ENCODE data around the gene LSM14A.
"Not testable (repeated sequence)": the region's sequence is repeated elsewhere in the genome, so short reads cannot be mapped to it uniquely, and the experiment has no call there.

The LSM14A gene

GRCh38 chr19:34189917-34190425, 17.7 kb downstream of the LSM14A start:
- no peak for DNase-seq (ENCODE audit: low read depth in 2 of 2)

GRCh38 chr19:34191355-34191962, 19.2 kb downstream of the LSM14A start:
- DNase-seq (ENCODE audit: low read depth in 2 of 2) = no peak

- no peak for DNase-seq (ENCODE audit: low read depth in 2 of 2)
These were observed 21.1 kb downstream of the LSM14A start for GRCh38 chr19:34193439-34193838.

GRCh38 chr19:34193876-34194275, 21.6 kb downstream of the LSM14A start:
- DNase-seq (ENCODE audit: low read depth in 2 of 2) = no peak

GRCh38 chr19:34201133-34201532, 28.8 kb downstream of the LSM14A start:
- no peak for DNase-seq (ENCODE audit: low read depth in 2 of 2)

GRCh38 chr19:34205324-34205723, 33.0 kb downstream of the LSM14A start:
- DNase-seq (ENCODE audit: low read depth in 2 of 2) = not testable (repeated sequence)

- no peak for DNase-seq (ENCODE audit: low read depth in 2 of 2)
These were observed 36.1 kb downstream of the LSM14A start for GRCh38 chr19:34208291-34208884.

- DNase-seq (ENCODE audit: low read depth in 2 of 2) = no peak
These were observed 37.4 kb downstream of the LSM14A start for GRCh38 chr19:34209726-34210125.

GRCh38 chr19:34213283-34213682, 41.0 kb downstream of the LSM14A start:
- DNase-seq (ENCODE audit: low read depth in 2 of 2) = no peak

GRCh38 chr19:34214040-34214439, 41.7 kb downstream of the LSM14A start:
- DNase-seq (ENCODE audit: low read depth in 2 of 2) = no peak

- DNase-seq (ENCODE audit: low read depth in 2 of 2) = no peak
These were observed 42.8 kb downstream of the LSM14A start for GRCh38 chr19:34215006-34215665.

GRCh38 chr19:34215666-34216038, 43.3 kb downstream of the LSM14A start:
- no peak for DNase-seq (ENCODE audit: low read depth in 2 of 2)

- not testable (repeated sequence) for DNase-seq (ENCODE audit: low read depth in 2 of 2)
These were observed 44.5 kb downstream of the LSM14A start for GRCh38 chr19:34216745-34217219.

GRCh38 chr19:34217952-34218817, 45.9 kb downstream of the LSM14A start:
- DNase-seq (ENCODE audit: low read depth in 2 of 2) = peak; percentile 26 to 39

- no peak for DNase-seq (ENCODE audit: low read depth in 2 of 2)
These were observed 46.5 kb downstream of the LSM14A start for GRCh38 chr19:34218818-34219164.

GRCh38 chr19:34220472-34221063, 48.3 kb downstream of the LSM14A start:
- DNase-seq (ENCODE audit: low read depth in 2 of 2) = peak in 1 of 2 donors; percentile 30

- DNase-seq (ENCODE audit: low read depth in 2 of 2) = no peak
These were observed 50.1 kb downstream of the LSM14A start for GRCh38 chr19:34222386-34222785.

GRCh38 chr19:34224996-34225658, 52.8 kb downstream of the LSM14A start:
- DNase-seq (ENCODE audit: low read depth in 2 of 2) = no peak

- DNase-seq (ENCODE audit: low read depth in 2 of 2) = no peak
These were observed 53.3 kb downstream of the LSM14A start for GRCh38 chr19:34225659-34226015.

GRCh38 chr19:34226036-34226435, 53.7 kb downstream of the LSM14A start:
- DNase-seq (ENCODE audit: low read depth in 2 of 2) = no peak

- no peak for DNase-seq (ENCODE audit: low read depth in 2 of 2)
These were observed 56.0 kb downstream of the LSM14A start for GRCh38 chr19:34228347-34228746.

Measured in stimulated activated CD8-positive, alpha-beta memory T cell treated with anti-CD3 and anti-CD28 coated beads, Interleukin-2, amount 100 ng/mL, for 1 hour (primary cell).